OCI-LY7 (cell line): ENCODE measurements around the gene TMEM266. TPM values are rescaled to one million over a fixed set of nuclear protein-coding genes. Genes with fewer than 3 reads are reported as not detected.

Source experiments
- BruUV-seq: library from RNA; stranded (reverse); fragments of 400-500 nt; replicated peaks from 2 replicates; lab custom pipeline; 2021; lab: Mats Ljungman, UMichigan
- CTCF ChIA-PET: fragments of 300-600 bp; sonication (Branson Sonifier 250); formaldehyde crosslinking; loops from one replicate; lab custom pipeline; 2022; ENCODE audit warnings: antibody characterized with exemption; ENCODE audit not compliant: unreplicated experiment; lab: Charles Lee
- POLR2A ChIA-PET: fragments of 300-600 bp; sonication (Branson Sonifier 250); formaldehyde crosslinking; loops from one replicate; lab custom pipeline; 2022; ENCODE audit warnings: antibody characterized with exemption; lab: Charles Lee
- DNase-seq: peaks from one replicate; pipeline ENCODE4 v3.0.0-alpha.2; 2015; ENCODE audit warnings: low spot score
- H2AFZ ChIP-seq: fragments of 200-600 bp; sonication (generic), shearing (Covaris generic); 2 replicates; pipeline ENCODE4 v1.6.1; 2014; ENCODE audit warnings: mild to moderate bottlenecking, antibody characterized with exemption, low read length, moderate library complexity
- H3K27ac ChIP-seq: fragments of 200-600 bp; sonication (generic); 2 replicates; pipeline ENCODE4 v1.5.1; 2014; ENCODE audit warnings: mixed run types, low read depth, mild to moderate bottlenecking, moderate library complexity, low read length, inconsistent platforms; ENCODE audit not compliant: poor library complexity, severe bottlenecking
- H3K36me3 ChIP-seq: fragments of 200-600 bp; sonication (generic); 2 replicates; pipeline ENCODE4 v1.6.1; 2014; ENCODE audit warnings: mild to moderate bottlenecking, antibody characterized with exemption, low read length, moderate library complexity, mixed read lengths; ENCODE audit not compliant: insufficient read depth
- H3K4me1 ChIP-seq: fragments of 200-600 bp; sonication (generic); 2 replicates; pipeline ENCODE4 v1.5.1; 2014; ENCODE audit warnings: mild to moderate bottlenecking, low read length; ENCODE audit not compliant: insufficient read depth, poor library complexity, severe bottlenecking
- H3K4me2 ChIP-seq: fragments of 200-600 bp; sonication (generic); 2 replicates; pipeline ENCODE4 v1.6.1; 2014; ENCODE audit warnings: mild to moderate bottlenecking, low read length
- H3K4me3 ChIP-seq: fragments of 200-600 bp; sonication (generic); 2 replicates; pipeline ENCODE4 v1.5.1; 2014; ENCODE audit warnings: mild to moderate bottlenecking, low read depth, low read length; ENCODE audit not compliant: poor library complexity, severe bottlenecking
- H3K79me2 ChIP-seq: fragments of 200-600 bp; sonication (generic); 2 replicates; pipeline ENCODE4 v1.6.1; 2016; ENCODE audit warnings: low read depth, mild to moderate bottlenecking, low read length, moderate library complexity, mixed read lengths; ENCODE audit not compliant: insufficient read depth
- H3K9me2 ChIP-seq: fragments of 200-600 bp; sonication (generic); 2 replicates; pipeline ENCODE4 v1.6.1; 2016; ENCODE audit warnings: mild to moderate bottlenecking, low read length, mixed read lengths; ENCODE audit not compliant: insufficient read depth
- H3K9me3 ChIP-seq: fragments of 200-600 bp; sonication (generic); 2 replicates; pipeline ENCODE4 v1.6.1; 2014; ENCODE audit warnings: mild to moderate bottlenecking, mixed run types, low read length, mixed read lengths
- H4K20me1 ChIP-seq: fragments of 200-600 bp; sonication (generic); 2 replicates; pipeline ENCODE4 v1.6.1; 2014; ENCODE audit warnings: mild to moderate bottlenecking, antibody characterized with exemption, low read length, moderate library complexity, mixed read lengths; ENCODE audit not compliant: insufficient read depth
- CTCF ChIP-seq: fragments of 200-600 bp; sonication (generic); conservative IDR thresholded peaks from 2 replicates; pipeline ENCODE4 v1.5.1; 2014; ENCODE audit warnings: mild to moderate bottlenecking, antibody characterized with exemption, low read length, moderate library complexity, mixed read lengths
- EZH2phosphoT487 ChIP-seq: fragments of 200-600 bp; sonication (generic); IDR thresholded peaks from 2 replicates; pipeline ENCODE4 v1.6.1; 2018; ENCODE audit warnings: low read depth, borderline replicate concordance, mild to moderate bottlenecking, mixed run types, antibody characterized with exemption, low read length, moderate library complexity, mixed read lengths
- intact Hi-C: fragments of 100-400 bp; cut with micrococcal nuclease; formaldehyde crosslinking; loops from one replicate; pipeline ENCODE4 v1.10.0; 2022; ENCODE audit not compliant: unreplicated experiment
- total RNA-seq, 2 experiments: library from RNA; depleted of rRNA in 1 of 2; stranded (reverse); fragments of >200 nt in 1 of 2; shearing (Covaris generic) in 1 of 2; gene quantifications; 2 replicates each; pipeline ENCODE4 v1.2.3, GENCODE V29; 2014 to 2022

TMEM266 gene
- total RNA-seq, 2 experiments from 2014 or later: not detected

GRCh38 chr15:76065245-76065644 is 5.5 kb downstream of the TMEM266 start:
- no peak overlapping the region for H3K27ac ChIP-seq
- no peak overlapping the region for H2AFZ ChIP-seq
- no peaks in the 10 kb centered on the region for H3K79me2 ChIP-seq
- BruUV-seq: no TSS peak
- H3K9me2 ChIP-seq: no peaks in the 10 kb centered on the region
- H4K20me1 ChIP-seq: no peaks in the 10 kb centered on the region
- H3K4me1 ChIP-seq: no peaks in the 10 kb centered on the region
- no peaks in the 10 kb centered on the region for H3K36me3 ChIP-seq
- ChIA-PET POLR2A (interaction anchor here (0.6 kb wide), 1 partner anchor 22 kb away, joined by 3 read pairs; no protein-coding TSS in a partner anchor), CTCF (no interaction called here)
- DNase-seq: no peak
- no peak overlapping the region for H3K4me3 ChIP-seq
- H3K9me3 ChIP-seq: no peaks in the 10 kb centered on the region
- no peak for TF ChIP-seq CTCF
- TF ChIP-seq EZH2phosphoT487: no peak
- no peak overlapping the region for H3K4me2 ChIP-seq
- intact Hi-C loops: no loop called here

DNA sequence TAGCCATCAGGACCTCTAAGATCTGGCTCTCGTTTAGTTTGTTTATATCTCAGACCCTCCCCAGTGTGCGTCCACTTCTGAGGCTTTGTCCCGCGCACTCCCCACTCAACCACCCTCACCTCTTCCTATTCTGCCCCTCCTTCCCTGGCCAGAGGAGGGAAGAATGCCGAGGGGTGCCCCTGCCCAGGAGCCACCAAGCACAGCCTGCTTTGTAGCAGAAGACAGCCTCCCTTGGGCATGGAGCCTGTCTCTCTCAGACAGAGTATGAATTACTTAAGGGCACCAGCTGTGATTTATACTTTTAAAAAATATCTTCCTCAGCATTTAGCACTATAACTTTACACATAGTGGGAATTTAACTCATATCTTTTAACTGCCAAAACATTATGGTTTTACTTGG is 6.0 kb downstream of the TMEM266 start:
- Histone ChIP-seq H3K4me2 (no peak overlapping the region), H3K4me3 (no peak overlapping the region), H3K4me1 (no peaks in the 10 kb centered on the region), H2AFZ (no peak overlapping the region), H3K9me3 (no peaks in the 10 kb centered on the region), H3K79me2 (no peaks in the 10 kb centered on the region), H3K9me2 (no peaks in the 10 kb centered on the region), H3K36me3 (no peaks in the 10 kb centered on the region), H4K20me1 (no peaks in the 10 kb centered on the region), H3K27ac (no peak overlapping the region)
- POLR2A ChIA-PET: no interaction called here
- CTCF ChIA-PET: no interaction called here
- TF ChIP-seq EZH2phosphoT487 (no peak), CTCF (no peak)
- no TSS peak for BruUV-seq
- DNase-seq: no peak
- intact Hi-C loops: no loop called here

- BruUV-seq: no TSS peak
- H3K4me1 ChIP-seq: no peaks in the 10 kb centered on the region
- CTCF ChIA-PET: no interaction called here
- H3K9me3 ChIP-seq: no peaks in the 10 kb centered on the region
- intact Hi-C loops: no loop called here
- no peaks in the 10 kb centered on the region for H4K20me1 ChIP-seq
- TF ChIP-seq CTCF (no peak), EZH2phosphoT487 (no peak)
- no peak for DNase-seq
- POLR2A ChIA-PET: no interaction called here
- H3K27ac ChIP-seq: no peak overlapping the region
- H3K36me3 ChIP-seq: no peaks in the 10 kb centered on the region
- H3K4me2 ChIP-seq: no peak overlapping the region
- no peaks in the 10 kb centered on the region for H3K9me2 ChIP-seq
- H3K79me2 ChIP-seq: no peaks in the 10 kb centered on the region
- no peak overlapping the region for H2AFZ ChIP-seq
- H3K4me3 ChIP-seq: no peak overlapping the region
Observed at GRCh38 chr15:76070192-76070591, 10.4 kb downstream of the TMEM266 start.
